ENCODE measurements around the gene DAZAP2. TPM values are rescaled to one million over a fixed set of nuclear protein-coding genes. Genes with fewer than 3 reads are reported as not detected.
"Not testable (repeated sequence)": the region's sequence is repeated elsewhere in the genome, so short reads cannot be mapped to it uniquely, and the experiment has no call there.

DAZAP2 gene
- total and polyA plus RNA-seq, 2 experiments from 2014 or later: 35.8 to 39.9 TPM

GRCh38 chr12:51225771-51226170 is 12.9 kb upstream of the DAZAP2 start:
- Histone ChIP-seq H3F3A (replicated peaks; ENCODE audit: low read depth) (no peaks in the 10 kb centered on the region), H3K4me3 (no peak overlapping the region), H4K20me1 (replicated peaks; ENCODE audit: insufficient read depth) (no peaks in the 10 kb centered on the region), H3K4me2 (no peak overlapping the region), H2AFZ (no peak overlapping the region), H3K27ac (ENCODE audit: low read depth) (no peak overlapping the region), H3K4me1 (ENCODE audit: insufficient read depth) (no peaks in the 10 kb centered on the region), H3K27me3 (ENCODE audit: insufficient read depth) (no peaks in the 10 kb centered on the region), H3K79me2 (replicated peaks; ENCODE audit: insufficient read depth) (no peaks in the 10 kb centered on the region; the same call in 1 of the 2 replicates), H3K9me2 (ENCODE audit: insufficient read depth) (no peaks in the 10 kb centered on the region), H3K36me3 (ENCODE audit: insufficient read depth) (no peaks in the 10 kb centered on the region)
- no peak for DNase-seq (ENCODE audit: low spot score)
- Mint-ChIP-seq H3K4me1 (peaks cover 3% of the 10 kb centered on the region; the same call in 1 of the 3 replicates), H3K9me3 (no peaks in the 10 kb centered on the region), H3K27me3 (ENCODE audit: insufficient read depth, low read depth, poor library complexity) (no peaks in the 10 kb centered on the region), H3K36me3 (ENCODE audit: low read depth) (no peaks in the 10 kb centered on the region), H3K4me3 (no peak overlapping the region), H3K27ac (no peak overlapping the region)
- ATAC-seq: no peak
- TF ChIP-seq ZNF462 (CRISPR knock-in tag; IDR thresholded peaks at IDR 0.05) (no peak), JUNB (IDR thresholded peaks at IDR 0.05; ENCODE audit: unreplicated experiment) (no peak), NANOG (IDR thresholded peaks at IDR 0.05; ENCODE audit: borderline replicate concordance) (no peak), EZH2 (IDR thresholded peaks at IDR 0.05; ENCODE audit: low read depth, unreplicated experiment) (no peak), ETS1 (IDR thresholded peaks at IDR 0.05) (no peak), EZH2phosphoT487 (IDR thresholded peaks at IDR 0.05; ENCODE audit: unreplicated experiment) (no peak), CREB1 (CRISPR knock-in tag; IDR thresholded peaks at IDR 0.05; ENCODE audit: low read depth) (no peak), ZNF331 (CRISPR knock-in tag; IDR thresholded peaks at IDR 0.05; ENCODE audit: low read depth) (no peak)

- ATAC-seq; H3K27me3 ChIP-seq (ENCODE audit: insufficient read depth); H2AFZ ChIP-seq; H3K27me3 Mint-ChIP-seq (ENCODE audit: insufficient read depth, low read depth, poor library complexity); H3K36me3 ChIP-seq (ENCODE audit: insufficient read depth); H3K9me2 ChIP-seq (ENCODE audit: insufficient read depth); H3K4me3 Mint-ChIP-seq; H3K27ac ChIP-seq (ENCODE audit: low read depth); H3K9me3 Mint-ChIP-seq; H3K4me1 ChIP-seq (ENCODE audit: insufficient read depth); H3K79me2 ChIP-seq (replicated peaks; ENCODE audit: insufficient read depth); H3K4me2 ChIP-seq; DNase-seq (ENCODE audit: low spot score); H3K27ac Mint-ChIP-seq; H3K4me3 ChIP-seq; H3K4me1 Mint-ChIP-seq; H4K20me1 ChIP-seq (replicated peaks; ENCODE audit: insufficient read depth); H3K36me3 Mint-ChIP-seq (ENCODE audit: low read depth); H3F3A ChIP-seq (replicated peaks; ENCODE audit: low read depth): not testable (repeated sequence)
These were observed 11.5 kb upstream of the DAZAP2 start for GRCh38 chr12:51227112-51227511.
